ENCODE measurements around the gene LYPD5.

GRCh38 chr19:43839139-43839538 lies 36.9 kb upstream of the LYPD5 start:
- TF ChIP-seq, protein P1, sequence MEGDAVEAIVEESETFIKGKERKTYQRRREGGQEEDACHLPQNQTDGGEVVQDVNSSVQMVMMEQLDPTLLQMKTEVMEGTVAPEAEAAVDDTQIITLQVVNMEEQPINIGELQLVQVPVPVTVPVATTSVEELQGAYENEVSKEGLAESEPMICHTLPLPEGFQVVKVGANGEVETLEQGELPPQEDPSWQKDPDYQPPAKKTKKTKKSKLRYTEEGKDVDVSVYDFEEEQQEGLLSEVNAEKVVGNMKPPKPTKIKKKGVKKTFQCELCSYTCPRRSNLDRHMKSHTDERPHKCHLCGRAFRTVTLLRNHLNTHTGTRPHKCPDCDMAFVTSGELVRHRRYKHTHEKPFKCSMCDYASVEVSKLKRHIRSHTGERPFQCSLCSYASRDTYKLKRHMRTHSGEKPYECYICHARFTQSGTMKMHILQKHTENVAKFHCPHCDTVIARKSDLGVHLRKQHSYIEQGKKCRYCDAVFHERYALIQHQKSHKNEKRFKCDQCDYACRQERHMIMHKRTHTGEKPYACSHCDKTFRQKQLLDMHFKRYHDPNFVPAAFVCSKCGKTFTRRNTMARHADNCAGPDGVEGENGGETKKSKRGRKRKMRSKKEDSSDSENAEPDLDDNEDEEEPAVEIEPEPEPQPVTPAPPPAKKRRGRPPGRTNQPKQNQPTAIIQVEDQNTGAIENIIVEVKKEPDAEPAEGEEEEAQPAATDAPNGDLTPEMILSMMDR (IDR thresholded peaks at IDR 0.05): no peak
- no peak for TF ChIP-seq POLR2A (IDR thresholded peaks at IDR 0.05)

Data from testis (tissue), 2 donors.